Parathyroid adenoma (tissue), 2 donors: ENCODE results near the gene CHCHD3.

Experiments
- H2AFZ ChIP-seq: fragments of 300-600 bp; sonication (generic); one replicate; pipeline ENCODE4 v1.7.0; 2017; ENCODE audit warnings: antibody characterized with exemption, mild to moderate bottlenecking
- H3K27ac ChIP-seq: fragments of 300-600 bp; sonication (generic); one replicate; pipeline ENCODE4 v1.7.0; 2017
- H3K27me3 ChIP-seq: fragments of 300-600 bp; sonication (generic); one replicate; pipeline ENCODE4 v1.7.0; 2017; ENCODE audit warnings: low read length; ENCODE audit not compliant: control insufficient read depth, insufficient read depth
- H3K36me3 ChIP-seq: fragments of 300-600 bp; sonication (generic); one replicate; pipeline ENCODE4 v1.7.0; 2017; ENCODE audit warnings: low read length; ENCODE audit not compliant: control insufficient read depth, insufficient read depth
- H3K4me1 ChIP-seq: fragments of 300-600 bp; sonication (generic); one replicate; pipeline ENCODE4 v1.7.0; 2017; ENCODE audit warnings: control low read depth
- H3K4me2 ChIP-seq: fragments of 300-600 bp; sonication (generic); one replicate; pipeline ENCODE4 v1.7.0; 2017; ENCODE audit warnings: low read length
- H3K4me3 ChIP-seq: fragments of 300-600 bp; sonication (generic); one replicate; pipeline ENCODE4 v1.7.0; 2017; ENCODE audit warnings: low read depth, low read length
- H3K79me2 ChIP-seq: fragments of 300-600 bp; sonication (generic); one replicate; pipeline ENCODE4 v1.7.0; 2017; ENCODE audit warnings: control low read depth
- H3K9ac ChIP-seq: fragments of 300-600 bp; sonication (generic); one replicate; pipeline ENCODE4 v1.7.0; 2017; ENCODE audit warnings: mild to moderate bottlenecking
- H3K9me3 ChIP-seq: fragments of 300-600 bp; sonication (generic); one replicate; pipeline ENCODE4 v1.7.0; 2017; ENCODE audit warnings: low read length; ENCODE audit not compliant: control insufficient read depth
- CTCF ChIP-seq: fragments of 300-600 bp; sonication (generic); IDR thresholded peaks from one replicate; pipeline ENCODE4 v1.7.0; 2017; ENCODE audit warnings: antibody characterized with exemption, mild to moderate bottlenecking
- donor health status: primary hyperparathyroidism.

CHCHD3 gene

GRCh38 chr7:132782777-132783640 lies 298.9 kb downstream of the CHCHD3 start:
- H3K36me3 ChIP-seq, result no peaks in the 10 kb centered on the region
- no peak overlapping the region for H2AFZ ChIP-seq
- H3K4me3 ChIP-seq, result no peak overlapping the region
- no peak overlapping the region for H3K27ac ChIP-seq
- H3K79me2 ChIP-seq, result no peaks in the 10 kb centered on the region
- peaks cover 6% of the 10 kb centered on the region for H3K4me1 ChIP-seq
- no peaks in the 10 kb centered on the region for H3K27me3 ChIP-seq
- H3K4me2 ChIP-seq, result no peak overlapping the region
- H3K9me3 ChIP-seq, result no peaks in the 10 kb centered on the region
- no peak for TF ChIP-seq CTCF
- no peak overlapping the region for H3K9ac ChIP-seq

GRCh38 chr7:132780822-132781221 lies 301.1 kb downstream of the CHCHD3 start:
- H3K27ac ChIP-seq, result no peak overlapping the region
- no peaks in the 10 kb centered on the region for H3K27me3 ChIP-seq
- H3K9ac ChIP-seq, result no peak overlapping the region
- no peaks in the 10 kb centered on the region for H3K9me3 ChIP-seq
- H3K4me3 ChIP-seq, result no peak overlapping the region
- H2AFZ ChIP-seq, result no peak overlapping the region
- no peak for TF ChIP-seq CTCF
- no peak overlapping the region for H3K4me2 ChIP-seq
- no peaks in the 10 kb centered on the region for H3K79me2 ChIP-seq
- H3K36me3 ChIP-seq, result no peaks in the 10 kb centered on the region
- peaks cover 3% of the 10 kb centered on the region for H3K4me1 ChIP-seq

GRCh38 chr7:132779164-132779563 lies 302.7 kb downstream of the CHCHD3 start:
- no peak for TF ChIP-seq CTCF
- Histone ChIP-seq H3K9ac (no peak overlapping the region), H3K4me1 (no peaks in the 10 kb centered on the region), H3K9me3 (no peaks in the 10 kb centered on the region), H3K4me2 (no peak overlapping the region), H3K36me3 (no peaks in the 10 kb centered on the region), H3K4me3 (no peak overlapping the region), H3K27ac (no peak overlapping the region), H3K27me3 (no peaks in the 10 kb centered on the region), H3K79me2 (no peaks in the 10 kb centered on the region), H2AFZ (no peak overlapping the region)

GRCh38 chr7:132778761-132779160 lies 303.1 kb downstream of the CHCHD3 start:
- Histone ChIP-seq H3K4me1 (no peaks in the 10 kb centered on the region), H2AFZ (no peak overlapping the region), H3K36me3 (no peaks in the 10 kb centered on the region), H3K27me3 (no peaks in the 10 kb centered on the region), H3K4me3 (no peak overlapping the region), H3K9me3 (no peaks in the 10 kb centered on the region), H3K4me2 (no peak overlapping the region), H3K9ac (no peak overlapping the region), H3K27ac (no peak overlapping the region), H3K79me2 (no peaks in the 10 kb centered on the region)
- no peak for TF ChIP-seq CTCF

- H3K9ac ChIP-seq, result no peak overlapping the region
- no peak overlapping the region for H3K4me2 ChIP-seq
- H2AFZ ChIP-seq, result no peak overlapping the region
- no peak for TF ChIP-seq CTCF
- no peak overlapping the region for H3K4me3 ChIP-seq
- H3K9me3 ChIP-seq, result no peaks in the 10 kb centered on the region
- no peaks in the 10 kb centered on the region for H3K36me3 ChIP-seq
- no peak overlapping the region for H3K27ac ChIP-seq
- no peaks in the 10 kb centered on the region for H3K79me2 ChIP-seq
- H3K4me1 ChIP-seq, result no peaks in the 10 kb centered on the region
- no peaks in the 10 kb centered on the region for H3K27me3 ChIP-seq
Observed at GRCh38 chr7:132777956-132778355, 303.9 kb downstream of the CHCHD3 start.
